NCI-H2107 treated with DMSO at 0.1 percent for 48 hours (cell line): ENCODE measurements around the gene FRAS1.
"Not testable (repeated sequence)": the region's sequence is repeated elsewhere in the genome, so short reads cannot be mapped to it uniquely, and the experiment has no call there.

Experiments
- DNase-seq: peaks from one replicate; lab custom pipeline; 2025; ENCODE audit not compliant: unreplicated experiment; lab: John Stamatoyannopoulos, UW

Gene FRAS1, protein sequence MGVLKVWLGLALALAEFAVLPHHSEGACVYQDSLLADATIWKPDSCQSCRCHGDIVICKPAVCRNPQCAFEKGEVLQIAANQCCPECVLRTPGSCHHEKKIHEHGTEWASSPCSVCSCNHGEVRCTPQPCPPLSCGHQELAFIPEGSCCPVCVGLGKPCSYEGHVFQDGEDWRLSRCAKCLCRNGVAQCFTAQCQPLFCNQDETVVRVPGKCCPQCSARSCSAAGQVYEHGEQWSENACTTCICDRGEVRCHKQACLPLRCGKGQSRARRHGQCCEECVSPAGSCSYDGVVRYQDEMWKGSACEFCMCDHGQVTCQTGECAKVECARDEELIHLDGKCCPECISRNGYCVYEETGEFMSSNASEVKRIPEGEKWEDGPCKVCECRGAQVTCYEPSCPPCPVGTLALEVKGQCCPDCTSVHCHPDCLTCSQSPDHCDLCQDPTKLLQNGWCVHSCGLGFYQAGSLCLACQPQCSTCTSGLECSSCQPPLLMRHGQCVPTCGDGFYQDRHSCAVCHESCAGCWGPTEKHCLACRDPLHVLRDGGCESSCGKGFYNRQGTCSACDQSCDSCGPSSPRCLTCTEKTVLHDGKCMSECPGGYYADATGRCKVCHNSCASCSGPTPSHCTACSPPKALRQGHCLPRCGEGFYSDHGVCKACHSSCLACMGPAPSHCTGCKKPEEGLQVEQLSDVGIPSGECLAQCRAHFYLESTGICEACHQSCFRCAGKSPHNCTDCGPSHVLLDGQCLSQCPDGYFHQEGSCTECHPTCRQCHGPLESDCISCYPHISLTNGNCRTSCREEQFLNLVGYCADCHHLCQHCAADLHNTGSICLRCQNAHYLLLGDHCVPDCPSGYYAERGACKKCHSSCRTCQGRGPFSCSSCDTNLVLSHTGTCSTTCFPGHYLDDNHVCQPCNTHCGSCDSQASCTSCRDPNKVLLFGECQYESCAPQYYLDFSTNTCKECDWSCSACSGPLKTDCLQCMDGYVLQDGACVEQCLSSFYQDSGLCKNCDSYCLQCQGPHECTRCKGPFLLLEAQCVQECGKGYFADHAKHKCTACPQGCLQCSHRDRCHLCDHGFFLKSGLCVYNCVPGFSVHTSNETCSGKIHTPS (N-terminal part only)

DNA sequence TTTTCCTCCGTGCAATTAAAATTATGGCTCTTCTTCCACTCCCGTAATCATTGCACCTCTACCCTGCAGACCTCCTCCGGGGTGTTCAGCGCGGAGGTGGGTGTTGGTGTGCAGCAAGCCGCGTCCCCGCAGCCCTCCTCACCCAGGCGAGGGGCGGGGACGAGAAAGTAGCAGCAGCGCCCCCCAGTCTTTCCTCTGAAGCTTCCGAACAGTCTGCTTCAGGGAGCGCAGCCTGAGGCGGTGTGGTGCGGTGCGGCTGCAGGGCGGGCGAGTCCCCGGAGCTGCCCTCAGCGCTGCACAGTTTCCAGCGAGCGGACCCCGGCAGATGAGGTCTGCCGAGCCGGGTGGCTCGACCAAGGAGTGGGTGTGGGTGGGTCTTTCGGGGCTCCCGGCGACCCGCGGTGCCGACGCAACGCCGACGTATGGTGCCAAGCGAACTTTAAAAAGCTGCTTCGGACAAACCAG, at the start of gene FRAS1:
FRAS1 (plus strand) TSS at position 189 of the 465 bp plus-strand sequence. CDS start 687 bp downstream, outside the sequence.
- DNase-seq, result no peak

DNA sequence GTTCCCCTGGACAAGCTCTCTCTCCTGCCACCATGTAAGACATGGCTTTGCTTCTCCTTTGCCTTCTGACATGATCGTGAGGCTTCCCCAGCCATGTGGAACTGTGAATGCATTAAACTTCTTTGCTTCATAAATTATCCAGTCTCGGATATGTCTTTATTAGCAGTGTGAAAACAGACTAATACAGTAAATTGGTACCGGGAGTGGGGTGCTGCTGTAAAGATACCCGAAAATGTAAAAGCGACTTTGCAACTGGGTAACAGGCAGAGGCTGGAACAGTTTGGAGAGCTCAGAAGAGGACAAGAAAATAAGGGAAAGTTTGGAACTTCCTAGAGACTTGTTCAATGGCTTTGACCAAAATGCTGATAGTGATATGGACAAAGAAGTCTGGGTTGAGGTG, 46.1 kb upstream of the FRAS1 start:
- DNase-seq, result not testable (repeated sequence)

DNA sequence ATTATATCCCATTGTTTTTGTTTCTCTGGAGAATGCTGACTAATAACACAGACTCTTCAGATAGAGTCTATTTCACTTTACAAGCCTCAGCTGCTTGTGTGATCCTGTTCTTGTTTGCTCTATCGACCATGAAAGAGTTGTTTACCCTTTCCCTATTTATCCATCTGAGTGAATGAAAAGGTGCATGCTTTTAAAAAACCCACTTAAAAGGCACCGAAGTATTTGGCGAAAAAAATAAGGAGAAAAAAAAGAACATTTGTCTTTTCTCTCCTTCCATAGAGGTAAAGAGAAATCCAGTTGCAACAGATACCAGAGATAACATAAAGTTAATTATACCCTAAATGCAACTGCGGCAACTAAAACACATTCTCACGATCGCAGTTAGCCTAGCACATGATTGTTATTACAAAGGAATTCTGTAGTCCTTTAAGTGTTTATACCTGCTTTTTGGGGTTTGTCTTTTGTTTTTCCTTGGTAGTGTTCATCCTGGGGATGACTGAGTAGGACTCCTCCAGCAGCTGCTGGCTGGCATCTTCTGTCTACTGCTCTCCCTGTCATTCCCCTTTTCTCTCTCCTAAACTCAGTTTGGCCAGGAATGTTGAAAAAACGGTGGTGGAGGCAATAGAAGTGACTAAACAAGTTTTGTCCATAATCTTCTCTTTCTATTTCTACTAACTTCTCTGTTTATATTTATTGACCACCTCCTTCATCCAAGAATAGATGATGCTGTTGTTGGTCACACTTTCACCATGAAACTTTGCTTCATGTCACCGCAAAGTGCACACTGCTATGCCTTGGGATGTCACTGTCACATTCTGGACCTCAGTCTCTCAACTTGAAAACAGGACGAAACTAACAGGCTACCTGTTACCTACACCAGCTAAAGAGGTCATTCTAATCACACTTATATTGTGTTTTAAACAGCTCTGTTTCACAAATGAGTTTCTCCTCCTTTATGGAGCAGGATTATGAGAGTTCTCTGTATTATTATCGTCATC, 41.9 kb upstream of the FRAS1 start:
- DNase-seq, result peak; percentile 96

DNA sequence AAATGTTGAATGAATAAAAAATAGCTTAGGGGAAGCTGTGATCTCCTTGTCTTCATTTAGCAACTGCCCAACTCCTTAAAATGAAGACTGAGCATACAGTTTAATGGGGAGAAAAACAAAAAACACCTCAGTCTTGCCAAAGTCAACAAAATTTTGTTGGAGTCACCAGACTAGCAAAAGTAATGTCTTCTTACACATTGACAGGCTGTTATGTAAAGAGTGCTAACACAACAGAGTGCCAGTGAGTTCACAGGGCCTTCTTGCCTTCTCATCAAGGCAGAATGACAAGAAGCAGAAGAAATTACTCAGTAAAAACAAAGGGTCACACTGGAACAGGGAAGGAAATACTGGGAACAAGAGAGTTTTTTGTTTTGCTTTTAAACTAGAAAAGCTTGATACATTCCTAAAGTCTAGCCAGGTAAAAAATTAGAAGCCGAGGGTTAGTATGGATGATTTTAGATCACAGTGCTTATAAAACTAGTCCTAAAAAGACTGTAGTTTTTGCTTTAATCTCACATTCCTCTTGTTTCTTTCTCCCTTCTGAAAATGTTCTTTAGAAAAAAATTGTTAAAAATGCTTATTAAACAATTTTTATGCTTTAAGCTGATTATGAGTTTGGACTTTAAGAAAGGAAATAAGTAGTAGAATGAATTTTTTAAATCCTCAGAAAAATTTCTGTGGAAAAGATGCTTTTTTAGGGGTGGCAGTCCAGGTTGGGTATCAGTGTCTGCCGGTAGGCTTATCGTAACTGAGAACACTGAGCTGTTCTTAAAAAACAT, 38.7 kb upstream of the FRAS1 start:
- DNase-seq, result no peak

DNA sequence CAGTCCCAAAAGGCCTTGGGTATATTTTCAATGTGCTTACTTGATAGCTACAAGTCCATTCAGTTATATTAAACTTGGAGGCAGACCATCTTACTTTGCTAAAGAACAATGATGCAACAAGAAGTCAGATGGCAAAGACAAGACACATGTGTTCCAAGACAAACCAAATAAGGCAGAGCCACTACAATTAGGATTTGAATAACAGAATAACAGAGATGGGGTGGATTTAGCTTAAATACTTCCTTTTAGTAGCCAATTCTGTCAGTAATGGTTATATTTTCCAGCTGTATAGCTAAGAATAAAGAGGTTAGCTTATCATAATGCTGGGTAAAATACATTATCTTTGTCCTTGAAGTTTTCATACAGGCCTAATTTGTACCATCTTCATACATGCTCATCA, 37.7 kb upstream of the FRAS1 start:
- no peak for DNase-seq

DNA sequence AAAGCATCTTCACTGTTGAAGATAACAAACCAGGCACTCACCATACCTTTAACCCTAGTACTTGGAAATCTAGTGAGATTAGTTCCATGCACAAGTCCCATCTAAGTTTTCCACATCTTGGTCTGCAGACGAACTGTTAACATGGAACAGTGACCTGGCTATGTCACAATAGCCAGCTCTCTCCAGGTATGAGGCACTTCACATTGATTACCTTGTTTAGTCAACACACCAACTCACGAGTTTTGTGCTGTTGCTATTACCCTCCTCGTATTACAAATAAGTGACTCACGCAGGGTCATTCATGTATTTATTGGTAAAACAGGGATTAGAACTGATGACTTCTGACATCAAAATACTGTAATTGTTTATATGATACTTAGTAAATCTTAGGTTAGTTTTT, 36.4 kb upstream of the FRAS1 start:
- DNase-seq, result no peak

DNA sequence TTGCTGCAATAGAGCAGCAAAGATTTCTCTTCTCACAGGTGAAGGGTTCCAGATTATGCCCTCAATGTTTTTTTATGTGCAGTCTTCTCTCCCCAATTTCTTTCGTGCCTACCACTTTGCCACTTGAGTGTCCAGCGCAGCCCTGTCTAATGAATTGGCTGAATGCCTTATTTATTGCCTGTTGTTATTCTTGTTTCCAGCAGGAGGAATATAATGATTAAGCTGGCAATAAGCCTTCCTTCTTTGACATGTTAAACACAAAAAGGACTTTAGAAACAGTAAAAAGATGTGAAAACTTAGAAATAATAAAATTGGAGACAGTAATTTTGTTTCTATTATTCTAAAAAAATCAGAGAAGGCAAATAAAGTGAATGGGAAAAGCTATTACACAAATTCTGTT, 34.6 kb upstream of the FRAS1 start:
- no peak for DNase-seq

DNA sequence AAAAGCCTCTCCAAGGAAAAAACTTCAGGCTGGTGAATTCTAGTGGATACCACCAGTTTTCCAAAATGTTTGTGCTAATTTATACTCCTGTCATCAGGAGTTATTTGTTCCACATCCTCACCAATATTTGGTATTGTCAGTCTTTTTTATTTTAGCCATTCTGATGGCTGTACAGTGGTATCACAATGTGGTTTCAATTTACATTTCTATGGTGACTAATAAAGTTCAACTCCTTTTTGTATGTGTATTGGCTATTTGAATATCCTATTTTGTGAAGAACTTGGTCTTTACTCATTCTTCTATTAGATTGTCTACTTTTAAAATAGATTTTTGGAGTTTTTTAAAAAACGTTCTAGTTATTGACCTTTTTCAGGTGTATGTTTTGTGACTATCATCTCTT, 33.0 kb upstream of the FRAS1 start:
- DNase-seq, result no peak

DNA sequence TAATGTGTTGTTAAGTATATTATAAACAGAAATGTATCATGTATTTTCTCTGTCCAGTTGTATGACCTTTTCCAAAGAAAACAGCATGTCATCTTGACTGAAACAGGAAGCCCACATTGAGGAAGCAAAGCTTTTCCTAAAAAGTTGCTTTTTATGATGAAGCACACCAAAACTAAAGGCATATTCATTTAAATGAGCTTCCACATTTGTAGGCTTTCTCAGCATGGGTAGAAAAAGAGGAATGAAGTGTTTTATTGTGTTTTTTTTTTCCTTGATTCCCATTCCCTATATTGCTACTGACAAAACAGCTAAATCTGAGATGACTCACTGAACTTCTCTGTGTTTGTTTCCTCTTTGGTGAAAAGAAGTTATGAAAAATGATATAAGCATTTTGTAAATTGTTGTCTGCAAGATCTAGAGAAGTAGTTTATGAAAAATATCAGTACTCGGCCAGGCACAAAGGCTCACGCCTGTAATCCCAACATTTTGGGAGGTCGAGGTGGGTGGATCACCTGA, 32.5 kb upstream of the FRAS1 start:
- no peak for DNase-seq

DNA sequence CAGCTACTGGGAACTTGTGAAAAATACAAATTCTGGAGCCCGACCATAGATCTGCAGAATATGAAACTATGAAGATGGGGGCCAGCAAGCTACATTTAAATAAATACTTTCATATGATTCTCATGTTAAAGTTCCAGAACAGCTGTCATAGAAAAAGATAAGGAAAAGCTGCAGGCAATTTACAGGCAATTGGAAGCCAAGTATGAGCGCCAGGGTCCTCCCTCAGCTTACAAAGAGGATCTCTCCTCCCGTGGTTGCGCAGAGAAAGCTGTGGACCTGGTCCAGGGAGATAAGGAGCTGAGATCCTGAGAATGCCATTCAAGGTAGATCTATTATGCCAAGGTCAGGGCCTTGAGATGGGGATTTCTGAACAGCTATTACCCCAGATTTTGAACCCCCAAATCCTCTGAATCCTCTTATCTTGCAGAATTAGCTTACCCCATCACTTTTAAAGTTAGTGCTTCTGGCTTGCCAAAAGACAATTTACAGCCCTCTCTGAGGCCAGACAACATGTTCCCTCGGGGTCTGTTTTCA, 25.6 kb upstream of the FRAS1 start:
- DNase-seq, result peak; percentile 10

DNA sequence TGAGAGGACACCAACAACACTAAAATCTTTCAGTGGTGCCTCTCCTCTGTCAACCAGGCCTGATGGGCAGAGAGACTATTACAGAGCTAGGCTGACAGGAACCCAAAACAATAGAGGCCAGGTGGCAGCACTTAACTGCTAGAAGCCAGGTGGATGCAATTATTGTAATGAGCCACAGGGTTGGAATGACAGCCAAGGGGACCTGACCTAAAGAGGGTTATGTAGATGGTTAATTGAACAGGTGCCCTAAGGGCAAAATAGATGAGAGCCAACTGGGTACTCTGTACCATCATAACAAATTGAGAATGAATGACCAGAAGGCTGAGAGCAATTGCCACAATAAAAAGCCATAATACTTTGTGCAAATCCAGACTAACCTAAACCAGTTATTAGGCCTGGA, 24.7 kb upstream of the FRAS1 start:
- DNase-seq, result peak; percentile 99

DNA sequence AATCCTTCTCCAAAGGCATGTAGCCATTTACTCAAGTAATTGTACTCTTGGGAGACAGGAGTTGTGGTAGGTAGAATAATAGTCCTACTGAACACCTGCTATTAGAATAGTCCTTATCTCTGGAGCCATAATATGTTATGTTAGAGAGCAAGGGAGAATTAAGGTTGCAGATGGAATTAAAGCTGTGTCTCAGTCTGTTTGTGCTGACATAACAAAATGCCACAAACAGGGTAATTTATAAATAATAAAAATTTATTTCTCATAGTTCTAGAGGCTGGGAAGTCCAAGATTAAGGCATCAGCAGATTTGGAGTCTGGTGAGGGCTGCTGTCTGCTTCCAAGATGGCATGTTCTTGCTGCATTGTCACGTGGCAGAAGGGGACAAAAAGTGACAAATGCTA, 24.2 kb upstream of the FRAS1 start:
- peak; percentile 99 for DNase-seq

DNA sequence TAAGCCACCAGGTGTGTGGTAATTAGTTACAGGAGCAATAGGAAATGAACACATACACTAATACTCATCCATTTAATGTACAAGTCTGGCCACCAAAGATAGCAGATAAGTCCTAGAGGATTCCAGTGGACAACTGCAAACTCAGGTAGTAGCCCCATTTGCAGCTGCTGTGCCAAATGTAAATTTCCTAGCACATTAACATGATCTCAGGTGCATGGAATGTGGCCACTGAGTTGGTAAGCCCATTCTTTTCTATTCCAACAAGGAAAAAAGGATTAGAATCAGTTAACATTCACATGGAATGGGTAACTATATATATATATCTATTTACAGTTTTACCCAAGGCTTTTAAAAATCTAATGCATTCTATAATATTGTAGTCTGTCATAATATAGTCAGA, 23.3 kb upstream of the FRAS1 start:
- DNase-seq, result no peak

DNA sequence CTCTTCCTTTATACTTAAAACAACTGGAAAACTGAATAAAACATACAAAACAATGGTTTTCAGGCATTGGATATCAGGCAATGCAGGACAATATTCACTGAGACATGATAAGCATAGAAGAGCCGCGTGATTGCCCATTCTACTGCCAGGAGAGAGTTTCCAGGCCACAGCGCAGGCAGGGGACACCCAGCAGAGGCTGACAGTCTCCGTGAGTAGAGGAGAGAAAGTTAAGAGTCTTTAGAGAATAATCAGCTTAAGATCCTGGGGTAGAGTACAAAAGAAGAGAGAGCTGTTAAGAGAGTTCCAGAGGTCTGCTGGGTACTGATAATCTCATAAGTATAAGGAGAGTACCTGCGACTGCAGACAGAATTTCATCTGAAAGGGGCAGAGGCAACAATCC, 18.4 kb upstream of the FRAS1 start:
- DNase-seq, result no peak

DNA sequence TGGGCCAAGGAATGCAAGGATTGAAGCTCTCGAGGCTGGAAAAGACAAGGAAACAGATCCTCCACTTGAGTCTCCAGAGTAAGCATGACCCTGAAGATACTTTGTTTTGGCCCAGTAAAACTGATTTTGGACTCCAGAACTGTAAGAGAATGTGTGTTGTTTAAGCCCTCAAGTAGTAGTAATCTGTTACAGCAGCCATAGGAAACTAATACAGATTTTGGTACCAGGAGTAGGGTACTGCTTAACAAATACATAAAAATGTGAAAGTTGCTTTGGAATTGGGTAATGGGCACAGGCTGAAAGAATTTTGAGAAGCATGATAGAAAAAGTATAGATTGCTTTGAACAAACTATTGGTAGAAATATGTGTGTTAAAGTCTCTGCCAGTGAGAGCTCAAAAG, 17.4 kb upstream of the FRAS1 start:
- DNase-seq, result no peak

DNA sequence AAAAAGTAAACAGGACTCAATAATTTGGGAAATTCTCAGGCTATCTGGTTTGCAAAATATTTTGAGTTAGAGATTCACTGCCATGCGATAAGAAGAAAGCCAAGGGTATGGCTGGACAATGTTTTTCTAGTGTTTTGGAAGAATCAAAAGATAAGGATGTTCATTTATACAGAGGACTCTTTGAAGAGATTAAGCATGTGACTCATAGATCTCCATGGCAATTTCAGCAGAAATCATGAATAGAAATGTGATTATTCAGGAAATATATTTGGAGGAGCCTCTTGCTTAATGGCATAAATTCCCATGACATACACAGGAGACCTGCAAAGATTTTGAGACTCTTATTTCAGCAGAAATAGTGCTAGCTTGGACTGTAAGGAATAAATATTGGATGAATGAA, 16.7 kb upstream of the FRAS1 start:
- DNase-seq, result no peak

DNA sequence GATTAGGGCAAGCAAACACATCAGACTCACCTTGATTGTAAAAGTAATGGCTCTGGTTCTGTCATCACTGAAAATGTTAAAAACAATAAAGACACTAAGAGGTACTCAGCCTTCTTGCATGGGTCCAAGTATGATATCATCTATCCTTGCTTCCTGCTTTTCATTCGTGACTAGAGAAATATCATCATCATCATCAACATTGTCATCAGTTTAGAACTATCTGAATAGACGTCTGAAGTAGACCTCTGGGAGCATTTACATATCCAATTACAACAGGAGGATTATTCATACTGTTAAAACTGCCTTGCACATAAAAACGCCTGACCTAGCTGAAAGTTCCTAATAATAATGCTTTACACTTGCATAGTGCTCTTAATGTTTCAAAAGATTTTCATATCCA, 9.8 kb upstream of the FRAS1 start:
- DNase-seq, result peak; percentile 13

DNA sequence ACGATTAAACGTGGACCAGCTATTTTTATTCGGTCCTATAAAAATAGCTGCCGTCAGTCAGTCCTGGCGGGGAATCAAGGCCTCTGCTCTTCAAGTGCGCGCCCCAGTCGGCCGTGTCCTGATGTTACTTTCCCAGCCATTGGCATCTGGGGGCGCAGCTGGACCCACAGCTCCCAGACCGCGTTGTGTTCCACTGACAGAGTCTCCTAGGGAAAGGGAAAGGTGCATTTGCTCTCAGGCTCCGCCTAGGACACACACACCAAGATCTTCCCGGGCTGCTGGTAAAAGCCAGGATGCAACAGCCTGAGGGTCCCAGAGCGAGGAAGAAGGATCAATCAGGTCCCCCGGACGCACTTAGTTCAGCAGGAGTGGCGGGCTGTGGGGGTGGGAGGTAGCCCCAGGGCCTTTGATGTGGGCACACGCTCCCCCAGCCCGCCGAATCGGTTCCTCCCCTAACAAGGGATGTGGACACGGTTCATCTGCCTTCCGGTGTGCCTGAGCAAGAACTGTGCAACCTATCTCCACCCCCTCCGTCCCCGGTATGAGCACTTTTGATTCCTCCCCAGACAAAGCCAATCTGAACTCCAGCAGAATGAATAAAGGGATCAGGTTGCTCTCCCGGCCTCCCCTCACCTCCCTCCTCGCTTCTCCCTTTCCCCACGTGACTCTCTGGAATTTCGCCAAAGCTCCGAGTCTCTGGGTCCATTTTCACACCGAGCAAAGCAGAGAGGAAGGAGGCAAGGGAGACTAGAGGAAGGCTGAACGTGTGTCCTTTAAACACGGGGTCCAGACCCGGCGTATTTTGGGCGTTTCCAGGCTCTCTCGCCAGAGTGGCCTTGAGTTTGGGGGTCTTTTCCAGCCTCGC, 626 bp upstream of the FRAS1 start:
- peak; percentile 93 for DNase-seq
